H9 (cell line): ENCODE measurements around the gene ZFYVE28. TPM values are rescaled to one million over a fixed set of nuclear protein-coding genes. Genes with fewer than 3 reads are reported as not detected.

Experiments
- DNase-seq: peaks from one replicate; pipeline ENCODE4 v3.0.0-alpha.2; 2017
- H2AFZ ChIP-seq: one replicate; pipeline ENCODE4 v1.6.1; 2013; ENCODE audit warnings: mild to moderate bottlenecking, low read length, control low read depth, moderate library complexity
- H2AK5ac ChIP-seq: 2 replicates; pipeline ENCODE4 v1.6.1; 2013; ENCODE audit warnings: low read length, control low read depth, mixed read lengths; ENCODE audit not compliant: insufficient read length
- H2BK120ac ChIP-seq: one replicate; pipeline ENCODE4 v1.6.1; 2013; ENCODE audit warnings: low read depth, mild to moderate bottlenecking, low read length, control low read depth, inconsistent platforms; ENCODE audit not compliant: poor library complexity, severe bottlenecking
- H2BK12ac ChIP-seq: 2 replicates; pipeline ENCODE4 v1.6.1; 2013; ENCODE audit warnings: low read length, control low read depth, mixed read lengths, low read depth; ENCODE audit not compliant: insufficient read length
- H2BK15ac ChIP-seq: 2 replicates; pipeline ENCODE4 v1.6.1; 2013; ENCODE audit warnings: low read depth, low read length, control low read depth
- H2BK20ac ChIP-seq: one replicate; pipeline ENCODE4 v1.6.1; 2013; ENCODE audit warnings: low read depth, mild to moderate bottlenecking, low read length, control low read depth, inconsistent platforms; ENCODE audit not compliant: poor library complexity, severe bottlenecking
- H2BK5ac ChIP-seq: 2 replicates; pipeline ENCODE4 v1.6.1; 2013; ENCODE audit warnings: low read length, control low read depth, mixed read lengths; ENCODE audit not compliant: insufficient read length
- H3K14ac ChIP-seq: 2 replicates; pipeline ENCODE4 v1.6.1; 2013; ENCODE audit warnings: low read length, control low read depth; ENCODE audit not compliant: insufficient read depth
- H3K18ac ChIP-seq: 2 replicates; pipeline ENCODE4 v1.6.1; 2013; ENCODE audit warnings: low read depth, mild to moderate bottlenecking, mixed read lengths, low read length, control low read depth; ENCODE audit not compliant: insufficient read length
- H3K23ac ChIP-seq: 2 replicates; pipeline ENCODE4 v1.6.1; 2013; ENCODE audit warnings: low read length, control low read depth, mixed read lengths, low read depth; ENCODE audit not compliant: insufficient read length
- H3K23me2 ChIP-seq: 2 replicates; pipeline ENCODE4 v1.6.1; 2013; ENCODE audit warnings: low read depth, mild to moderate bottlenecking, mixed read lengths, low read length, control low read depth; ENCODE audit not compliant: insufficient read length, poor library complexity, severe bottlenecking
- H3K27ac ChIP-seq: 2 replicates; pipeline ENCODE4 v1.5.1; 2013; ENCODE audit warnings: low read length, control low read depth, mixed read lengths, low read depth; ENCODE audit not compliant: insufficient read length
- H3K27me3 ChIP-seq: 2 replicates; pipeline ENCODE4 v1.6.1; 2013; ENCODE audit warnings: low read length, control low read depth, inconsistent platforms; ENCODE audit not compliant: insufficient read depth
- H3K4ac ChIP-seq: 2 replicates; pipeline ENCODE4 v1.6.1; 2013; ENCODE audit warnings: low read depth, mild to moderate bottlenecking, control low read depth, inconsistent platforms, low read length, moderate library complexity
- H3K4me1 ChIP-seq: 2 replicates; pipeline ENCODE4 v1.6.1; 2013; ENCODE audit warnings: low read length, control low read depth, inconsistent platforms; ENCODE audit not compliant: insufficient read depth
- H3K4me2 ChIP-seq: 2 replicates; pipeline ENCODE4 v1.6.1; 2013; ENCODE audit warnings: low read length, control low read depth, mixed read lengths; ENCODE audit not compliant: insufficient read length, insufficient read depth
- H3K56ac ChIP-seq: 2 replicates; pipeline ENCODE4 v1.6.1; 2013; ENCODE audit warnings: low read depth, mild to moderate bottlenecking, mixed read lengths, low read length, control low read depth; ENCODE audit not compliant: insufficient read length
- H3K79me1 ChIP-seq: 2 replicates; pipeline ENCODE4 v1.6.1; 2013; ENCODE audit warnings: low read depth, mild to moderate bottlenecking, moderate library complexity, low read length, control low read depth, inconsistent platforms; ENCODE audit not compliant: insufficient read depth, poor library complexity, severe bottlenecking
- H3K79me2 ChIP-seq: 2 replicates; pipeline ENCODE4 v1.6.1; 2013; ENCODE audit warnings: low read length, control low read depth, inconsistent platforms; ENCODE audit not compliant: insufficient read depth
- H3K9ac ChIP-seq: 2 replicates; pipeline ENCODE4 v1.6.1; 2013; ENCODE audit warnings: low read length, control low read depth, mixed read lengths; ENCODE audit not compliant: insufficient read length; ENCODE audit errors: extremely low read depth
- H3K9me3 ChIP-seq: one replicate; pipeline ENCODE4 v1.6.1; 2013; ENCODE audit warnings: low read depth, low read length, inconsistent platforms; ENCODE audit not compliant: control insufficient read depth
- H3T11ph ChIP-seq: one replicate; pipeline ENCODE4 v1.6.1; 2013; ENCODE audit warnings: mild to moderate bottlenecking, low read length, control low read depth, inconsistent platforms
- H4K20me1 ChIP-seq: one replicate; pipeline ENCODE4 v1.6.1; 2013; ENCODE audit not compliant: control insufficient read depth, insufficient read length, insufficient read depth
- H4K5ac ChIP-seq: 2 replicates; pipeline ENCODE4 v1.6.1; 2013; ENCODE audit warnings: low read depth, mild to moderate bottlenecking, mixed read lengths, low read length, control low read depth; ENCODE audit not compliant: insufficient read length
- H4K8ac ChIP-seq: replicated peaks from 2 replicates; pipeline ENCODE4 v1.6.1; 2013; ENCODE audit warnings: low read length, control low read depth, mixed read lengths, low read depth; ENCODE audit not compliant: insufficient read length
- H4K91ac ChIP-seq: 2 replicates; pipeline ENCODE4 v1.6.1; 2013; ENCODE audit warnings: low read depth, mild to moderate bottlenecking, moderate library complexity, mixed read lengths, low read length, control low read depth; ENCODE audit not compliant: insufficient read length
- H3K27ac Mint-ChIP-seq, 3 experiments: 2 replicates in 2 of 3; 3 replicates in 1 of 3; pipeline ENCODE4 v1.8.0; 2020 to 2021; ENCODE audit warnings: mixed read lengths in 3 of 3, mild to moderate bottlenecking in 1 of 3, moderate library complexity in 1 of 3
- H3K27me3 Mint-ChIP-seq: 2 replicates; pipeline ENCODE4 v1.8.0; 2021; ENCODE audit warnings: low read depth, mild to moderate bottlenecking, moderate library complexity, mixed read lengths
- H3K36me3 Mint-ChIP-seq, 3 experiments: 2 replicates in 2 of 3; 3 replicates in 1 of 3; pipeline ENCODE4 v1.8.0; 2020 to 2021; ENCODE audit warnings: low read depth in 3 of 3, mixed read lengths in 3 of 3; ENCODE audit not compliant: insufficient read depth in 1 of 3
- H3K4me1 Mint-ChIP-seq, 2 experiments: 2 replicates each; pipeline ENCODE4 v1.8.0; 2020; ENCODE audit warnings: mixed read lengths in 2 of 2
- H3K4me3 Mint-ChIP-seq, 2 experiments: 2 replicates in 1 of 2; 3 replicates in 1 of 2; pipeline ENCODE4 v1.8.0; 2020 to 2021; ENCODE audit warnings: mild to moderate bottlenecking in 2 of 2, mixed read lengths in 2 of 2, moderate library complexity in 1 of 2
- H3K9me3 Mint-ChIP-seq, 2 experiments: 2 replicates in 1 of 2; 3 replicates in 1 of 2; pipeline ENCODE4 v1.8.0; 2020; ENCODE audit warnings: mild to moderate bottlenecking in 2 of 2, mixed read lengths in 2 of 2, moderate library complexity in 1 of 2
- CTCF ChIP-seq: fragments of 200-600 bp; sonication (generic); conservative IDR thresholded peaks from 3 replicates; pipeline ENCODE4 v1.8.0; 2021; ENCODE audit warnings: antibody characterized with exemption, mild to moderate bottlenecking
- WGBS: extraction: QIAGEN DNeasy Blood & Tissue Kit; methylation state at CpG from one replicate; pipeline ENCODE4 v1.1.7; 2013; ENCODE audit warnings: missing lambda C conversion rate, low lambda C conversion rate, mixed read lengths; ENCODE audit not compliant: insufficient read length; ENCODE audit errors: extremely low coverage; 5-methylcytosine and 5-hydroxymethylcytosine counted together
- total RNA-seq: library from RNA; stranded (reverse); gene quantifications from 2 replicates; pipeline ENCODE4 v1.2.1, GENCODE V29; 2021

The ZFYVE28 gene
- total RNA-seq, 1 experiment from 2014 or later = 0.98 TPM

GRCh38 chr4:2245057-2245786, 173.2 kb downstream of the ZFYVE28 start:
- peaks cover 3% of the 10 kb centered on the region for H3K23me2 ChIP-seq
- H3K79me2 ChIP-seq = peaks cover 5% of the 10 kb centered on the region; the same call in 1 of the 2 replicates
- no peaks in the 10 kb centered on the region for H3K27me3 ChIP-seq
- no peak overlapping the region for H3K27ac ChIP-seq
- H4K91ac ChIP-seq = no peak overlapping the region
- no peaks in the 10 kb centered on the region for H3K9me3 ChIP-seq
- H3K4me1 ChIP-seq = no peaks in the 10 kb centered on the region
- no peak overlapping the region for H3K9ac ChIP-seq
- no peaks in the 10 kb centered on the region for H4K20me1 ChIP-seq
- H2AFZ ChIP-seq = no peak overlapping the region
- no peak overlapping the region for H2BK5ac ChIP-seq
- H3K4ac ChIP-seq = no peak overlapping the region
- H2BK20ac ChIP-seq = no peak overlapping the region
- no peaks in the 10 kb centered on the region for H3K79me1 ChIP-seq
- DNase-seq = peak; percentile 30
- no peak overlapping the region for H3K4me2 ChIP-seq
- H4K8ac ChIP-seq = no peak overlapping the region
- H4K5ac ChIP-seq = no peak overlapping the region
- H3K14ac ChIP-seq = no peak overlapping the region
- no peak overlapping the region for H3K18ac ChIP-seq
- no peak overlapping the region for H2AK5ac ChIP-seq
- no peak overlapping the region for H2BK120ac ChIP-seq
- no peak for TF ChIP-seq CTCF
- no peak overlapping the region for H3T11ph ChIP-seq
- peaks cover 7 to 14% (median 9%) of the 10 kb centered on the region in 3 experiments for H3K36me3 Mint-ChIP-seq
- no peak overlapping the region for H3K4me3 Mint-ChIP-seq
- peaks cover 8 to 19% of the 10 kb centered on the region in 2 experiments for H3K4me1 Mint-ChIP-seq
- no peak overlapping the region for H2BK15ac ChIP-seq
- H3K27ac Mint-ChIP-seq = peak overlapping the region in 1 of 3 experiments; percentile 76; a peak in 2 of 7 replicates
- no peak overlapping the region for H3K23ac ChIP-seq
- peaks cover 13 to 17% of the 10 kb centered on the region in 2 experiments for H3K9me3 Mint-ChIP-seq
- no CpG with 5 or more reads among the region's 7 CpGs for WGBS
- H3K56ac ChIP-seq = no peak overlapping the region
- peak overlapping the region; percentile 2 for H2BK12ac ChIP-seq
- H3K27me3 Mint-ChIP-seq = peaks cover 5% of the 10 kb centered on the region
